Lung microvascular endothelial cell (primary cell): ENCODE results near the gene YBX1. TPM values are rescaled to one million over a fixed set of nuclear protein-coding genes. Genes with fewer than 3 reads are reported as not detected.
A peak's percentile ranks its signal among the peaks of the same experiment; 100 is the strongest.
"Not testable (repeated sequence)": the region's sequence is repeated elsewhere in the genome, so short reads cannot be mapped to it uniquely, and the experiment has no call there.

Experiments
- DNase-seq, 2 donors: peaks; one replicate each; pipeline versions ENCODE4 v3.0.0 to v3.0.0-alpha.2; 2010; ENCODE audit warnings: low read depth in 2 of 2
- total RNA-seq: library from RNA; depleted of rRNA; stranded (reverse); fragments of >200 nt; gene quantifications from 2 replicates; pipeline ENCODE4 v1.2.1, GENCODE V29; 2014

Gene YBX1
- total RNA-seq, 1 donor from 2014 or later = 456 TPM

DNA sequence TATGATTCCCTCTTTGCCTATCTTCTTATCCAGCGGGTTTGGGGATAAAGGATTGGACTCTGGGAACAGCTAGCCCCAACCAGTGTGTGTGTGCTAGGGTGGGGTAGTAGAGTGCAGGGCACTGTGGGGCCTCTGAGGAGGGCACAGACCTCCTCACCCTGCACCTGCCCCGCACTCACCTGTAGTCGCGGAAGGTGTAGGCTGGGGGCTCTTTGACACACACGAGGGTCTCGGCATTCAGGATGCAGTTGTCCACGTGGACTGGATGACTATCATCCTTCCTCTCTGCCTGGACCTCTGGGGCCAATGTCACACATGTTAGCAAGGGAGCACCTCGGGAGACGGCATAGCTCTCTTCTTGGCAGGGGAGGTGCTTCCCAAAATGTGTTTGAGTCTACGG is 65.8 kb downstream of the YBX1 start:
- DNase-seq = no peak

DNA sequence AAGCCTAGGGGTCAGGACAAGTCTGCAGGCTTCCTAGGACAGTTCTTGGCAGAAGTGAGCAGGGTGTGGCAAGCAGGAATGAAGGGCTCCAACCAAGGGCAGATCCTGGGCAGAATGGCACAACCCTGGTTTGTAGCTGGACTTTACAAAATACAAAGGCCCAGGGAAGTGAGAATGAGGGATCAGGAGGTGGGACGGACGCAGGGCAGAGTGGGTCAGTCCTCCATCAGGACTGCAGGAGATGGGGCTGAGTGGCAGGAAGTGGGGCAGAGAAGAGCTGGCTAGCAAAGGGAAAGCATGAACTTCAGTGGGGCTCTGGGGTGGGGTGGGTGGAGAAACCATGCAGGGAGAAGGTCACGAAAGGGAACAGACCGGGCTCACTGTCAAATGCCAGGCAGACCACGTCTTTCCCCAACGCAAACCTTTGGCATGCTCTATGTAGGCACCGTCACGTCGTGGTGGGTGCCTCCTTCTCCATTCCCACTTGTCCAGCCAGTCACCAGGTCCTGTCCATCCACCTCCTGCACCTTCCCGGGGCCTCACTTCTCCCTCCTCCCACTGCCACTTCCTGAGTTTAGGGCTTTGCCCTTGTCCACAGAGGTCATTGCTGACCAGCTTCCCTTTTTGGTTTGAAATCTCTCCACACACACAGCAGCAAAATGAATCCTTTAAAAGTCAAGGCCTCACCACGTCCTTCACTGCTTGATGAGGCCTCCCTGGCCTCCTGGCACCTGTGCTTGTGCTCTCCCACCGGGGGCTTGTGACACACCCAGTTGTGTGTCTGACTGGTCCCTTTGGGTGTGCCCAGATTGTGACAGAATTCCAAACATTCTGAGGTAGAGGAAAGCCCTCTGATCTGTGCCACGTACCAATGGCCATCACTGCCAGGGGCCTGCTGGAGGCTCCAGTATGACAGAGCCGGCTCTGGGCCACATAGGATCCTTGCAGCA is 66.5 kb downstream of the YBX1 start:
- no peak for DNase-seq

DNA sequence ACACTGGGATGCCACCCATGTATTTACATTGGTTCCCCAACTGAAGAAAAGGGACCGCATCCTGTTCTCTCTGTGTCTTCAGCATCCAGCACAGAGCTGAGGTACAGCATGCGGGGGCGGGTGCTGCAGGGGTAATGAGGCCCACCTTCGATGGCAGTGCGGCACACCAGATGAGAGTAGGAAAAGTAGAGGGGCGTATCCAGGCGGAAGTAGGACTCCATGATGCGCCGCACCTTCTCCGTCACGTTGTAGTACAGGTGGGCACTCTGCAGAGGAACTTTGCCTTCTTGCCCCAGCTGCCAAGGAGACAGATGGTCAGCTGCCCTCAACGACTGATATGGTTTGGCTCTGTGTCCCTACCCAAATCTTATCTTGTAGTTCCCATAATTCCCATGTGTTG is 67.8 kb downstream of the YBX1 start:
- no peak for DNase-seq

DNA sequence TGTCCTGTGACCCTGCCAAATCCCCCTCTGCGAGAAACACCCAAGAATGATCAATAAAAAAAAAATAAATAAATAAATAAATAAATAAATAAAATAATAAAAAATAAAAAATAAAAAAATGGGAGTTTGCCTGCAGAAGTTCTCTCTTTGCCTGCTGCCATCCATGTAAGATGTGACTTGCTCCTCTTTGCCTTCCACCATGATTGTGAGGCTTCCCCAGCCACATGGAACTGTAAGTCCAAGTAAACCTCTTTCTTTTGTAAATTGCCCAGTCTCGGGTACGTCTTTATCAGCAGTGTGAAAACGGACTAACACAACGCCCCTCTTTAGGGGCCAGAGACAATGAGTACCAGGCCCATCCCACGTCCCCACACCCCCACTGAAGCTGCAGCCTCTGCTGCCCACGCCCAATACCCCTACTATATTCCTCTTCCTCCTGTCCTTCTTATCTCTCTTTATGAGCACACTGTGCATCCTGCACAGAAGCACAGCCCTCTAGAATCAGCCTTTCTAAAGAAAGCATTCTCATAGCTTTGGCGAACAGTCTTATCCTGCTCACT is 69.4 kb downstream of the YBX1 start:
- DNase-seq = not testable (repeated sequence)

DNA sequence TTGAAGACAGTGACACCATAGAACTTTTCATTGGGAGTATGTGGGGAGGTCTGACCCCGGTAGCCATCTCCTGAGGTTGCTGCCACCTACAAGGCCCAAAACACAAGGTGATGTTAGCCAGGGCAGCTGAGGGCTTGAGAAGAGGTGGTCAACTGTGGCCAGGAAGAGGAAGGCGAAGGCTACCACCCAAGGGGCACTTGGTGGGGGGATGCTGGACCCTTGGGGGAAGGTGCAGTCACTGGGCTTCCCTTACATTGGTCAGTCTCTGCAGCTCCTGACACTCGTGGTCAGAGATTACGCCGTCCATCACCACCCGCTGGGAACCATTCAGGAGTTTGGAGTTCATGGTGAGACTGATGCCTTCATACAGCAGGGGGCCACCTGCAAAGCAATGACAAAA is 70.1 kb downstream of the YBX1 start:
- DNase-seq = no peak

DNA sequence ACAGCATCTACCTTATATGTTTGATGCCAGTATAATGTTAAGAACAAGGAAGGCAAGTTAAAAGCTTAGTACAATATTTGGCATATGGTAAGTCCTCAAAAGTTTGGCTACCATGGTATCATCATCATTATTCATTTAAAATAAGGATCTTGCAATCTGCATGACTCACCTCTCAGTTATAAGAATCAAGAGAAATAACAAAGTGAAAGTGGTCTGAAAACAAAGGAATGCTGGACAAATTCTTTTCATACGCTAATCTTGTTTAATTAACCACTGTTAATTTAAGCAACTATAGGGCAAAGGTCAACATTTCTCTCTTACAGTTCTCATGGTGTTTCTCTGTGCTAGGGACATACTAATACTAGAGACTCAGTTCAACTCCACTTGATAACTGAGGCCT is 70.9 kb downstream of the YBX1 start:
- peak in 1 of 2 donors; percentile 39 for DNase-seq

Other genes starting within 250 kb of the YBX1 start
- 0.22 and 0.60 TPM in 2 replicates for gene ZMYND12, start 226.4 kb upstream of the YBX1 start, total RNA-seq
- 27.8 and 28.3 TPM in 2 replicates for gene PPCS, start 225.9 kb upstream of the YBX1 start, total RNA-seq
- gene CCDC30, start 219.1 kb upstream of the YBX1 start, total RNA-seq = 0.22 and 0.40 TPM in 2 replicates
- gene PPIH, start 24.0 kb upstream of the YBX1 start, total RNA-seq = 12.3 and 22.4 TPM in 2 replicates
- not detected in 2 replicates for gene CLDN19, start 57.8 kb downstream of the YBX1 start, total RNA-seq
- 68.0 and 69.8 TPM in 2 replicates for gene P3H1, start 84.6 kb downstream of the YBX1 start, total RNA-seq
- 3.1 and 3.8 TPM in 2 replicates for gene C1orf50, start 84.8 kb downstream of the YBX1 start, total RNA-seq
- gene TMEM269, start 102.6 kb downstream of the YBX1 start, total RNA-seq = not detected in 2 replicates
- 6.1 and 7.1 TPM in 2 replicates for gene ERMAP, start 134.7 kb downstream of the YBX1 start, total RNA-seq
- 18.7 and 20.0 TPM in 2 replicates for gene SVBP, start 135.0 kb downstream of the YBX1 start, total RNA-seq
- gene ZNF691, start 164.2 kb downstream of the YBX1 start, total RNA-seq = 4.6 and 8.1 TPM in 2 replicates